Activated CD8-positive, alpha-beta memory T cell treated with anti-CD3 and anti-CD28 coated beads, Interleukin-2, amount 50 U/mL, for 4 hours (primary cell): Measurements from ENCODE around the gene SMIM41.
"Not testable (repeated sequence)": the region's sequence is repeated elsewhere in the genome, so short reads cannot be mapped to it uniquely, and the experiment has no call there.

Source experiments
- DNase-seq: peaks from one replicate; pipeline ENCODE4 v3.0.0-alpha.2; 2020

Gene SMIM41

DNA sequence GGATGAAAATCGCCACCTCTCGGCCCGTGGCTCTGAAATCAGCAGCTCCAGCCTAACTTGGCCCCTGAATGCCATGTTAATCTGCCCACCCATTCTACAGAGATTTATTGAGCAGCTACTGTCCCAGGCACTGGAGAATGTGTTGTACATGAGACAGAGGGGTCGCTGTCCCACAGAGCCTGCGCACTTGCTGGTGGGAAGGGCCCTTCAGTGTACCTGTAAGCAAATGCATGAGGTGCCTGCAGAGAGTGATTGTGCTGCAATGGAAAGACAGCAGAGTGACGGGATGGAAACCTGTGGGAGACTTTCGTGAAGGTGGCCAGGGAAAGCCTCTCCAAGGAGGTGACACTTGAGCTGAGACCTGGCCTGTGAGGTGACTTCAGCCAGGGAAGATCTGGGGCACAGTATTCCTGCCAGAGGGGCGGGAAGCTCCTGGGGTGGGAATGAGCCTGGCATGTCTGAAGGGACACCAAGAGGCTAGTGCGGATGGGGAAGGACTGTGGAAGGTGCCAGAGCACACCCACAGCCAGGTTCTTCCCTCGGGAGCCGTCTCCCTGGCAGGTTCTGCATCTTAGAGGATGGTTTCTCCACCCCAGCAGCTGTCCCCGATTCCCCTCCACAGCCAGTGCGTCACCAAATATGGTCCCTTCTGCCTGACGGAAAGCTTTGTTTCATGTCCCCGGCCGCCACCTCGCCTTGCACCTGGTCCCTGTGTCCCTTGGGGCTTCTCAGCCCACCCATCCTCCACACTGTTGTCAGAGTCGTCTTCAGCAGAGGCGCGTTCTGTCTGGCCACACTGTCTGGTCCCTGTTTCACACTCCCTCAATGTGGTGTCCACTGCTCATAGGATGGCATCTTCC lies 8.7 kb downstream of the SMIM41 start:
- DNase-seq: no peak

DNA sequence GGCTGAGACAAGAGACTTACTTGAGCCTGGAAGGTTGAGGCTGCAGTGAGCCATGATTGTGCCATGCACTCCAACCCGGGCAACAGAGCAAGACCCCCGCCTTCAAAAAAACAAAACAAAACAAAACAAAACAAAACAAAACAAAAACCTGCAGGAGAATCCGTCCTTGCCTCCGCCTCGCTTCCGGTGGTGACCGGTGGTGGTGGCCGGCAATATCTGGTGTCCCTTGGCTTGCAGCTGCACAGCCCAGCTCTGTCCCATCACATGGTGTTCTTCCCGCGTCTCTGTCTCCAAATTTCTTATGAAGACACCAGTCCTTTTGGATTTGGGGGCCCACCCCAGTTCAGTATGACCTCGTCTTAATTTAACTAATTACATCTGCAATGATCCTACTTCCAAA lies 10.0 kb downstream of the SMIM41 start:
- no peak for DNase-seq

- DNase-seq: no peak
Measured at GRCh38 chr12:52090291-52090690, 10.8 kb downstream of the SMIM41 start.

DNA sequence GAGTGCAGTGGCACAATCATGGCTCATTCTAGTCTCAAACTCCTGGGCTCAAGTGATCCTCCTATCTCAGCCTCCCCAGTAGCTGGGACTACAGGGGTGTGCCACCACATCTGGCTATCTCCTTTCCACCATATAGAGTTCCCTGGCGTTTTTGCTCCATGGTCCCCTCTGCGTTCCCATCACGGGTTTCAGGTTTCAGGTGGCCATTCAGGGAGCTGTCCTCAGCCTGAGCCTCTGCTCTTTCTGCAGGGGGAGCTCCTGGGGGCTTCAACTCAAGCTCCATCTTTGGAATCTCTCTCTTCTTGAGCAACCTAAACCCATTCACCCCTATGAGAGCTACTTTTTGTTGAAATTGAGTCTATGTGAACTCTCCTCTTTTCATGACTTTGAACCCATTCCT lies 11.6 kb downstream of the SMIM41 start:
- DNase-seq: no peak

GRCh38 chr12:52091869-52092268 lies 12.4 kb downstream of the SMIM41 start:
- DNase-seq: no peak

DNA sequence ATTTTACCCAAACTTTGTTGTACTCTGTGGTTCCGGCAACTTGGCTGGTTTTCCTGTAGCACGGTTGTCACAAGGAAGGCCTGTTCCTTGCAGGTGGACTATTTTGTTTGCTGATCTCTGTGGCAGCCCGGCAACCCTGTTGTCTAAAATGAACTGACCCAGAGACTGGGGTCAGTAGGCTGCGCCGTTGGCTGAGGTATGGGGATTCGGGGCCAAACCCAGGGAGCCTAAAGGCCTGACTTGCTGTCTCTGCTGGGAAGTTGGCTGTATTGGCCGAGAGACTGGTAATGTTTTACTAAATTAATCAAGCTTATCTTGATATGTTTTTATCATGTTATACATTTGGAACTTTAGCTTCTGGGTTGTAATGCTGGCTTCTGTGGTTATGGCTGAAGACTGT lies 13.8 kb downstream of the SMIM41 start:
- no peak for DNase-seq

- no peak for DNase-seq
Measured at GRCh38 chr12:52096332-52097044, 17.0 kb downstream of the SMIM41 start.

GRCh38 chr12:52097045-52097666 lies 17.7 kb downstream of the SMIM41 start:
- no peak for DNase-seq

GRCh38 chr12:52104431-52105089 lies 25.1 kb downstream of the SMIM41 start:
- not testable (repeated sequence) for DNase-seq

DNA sequence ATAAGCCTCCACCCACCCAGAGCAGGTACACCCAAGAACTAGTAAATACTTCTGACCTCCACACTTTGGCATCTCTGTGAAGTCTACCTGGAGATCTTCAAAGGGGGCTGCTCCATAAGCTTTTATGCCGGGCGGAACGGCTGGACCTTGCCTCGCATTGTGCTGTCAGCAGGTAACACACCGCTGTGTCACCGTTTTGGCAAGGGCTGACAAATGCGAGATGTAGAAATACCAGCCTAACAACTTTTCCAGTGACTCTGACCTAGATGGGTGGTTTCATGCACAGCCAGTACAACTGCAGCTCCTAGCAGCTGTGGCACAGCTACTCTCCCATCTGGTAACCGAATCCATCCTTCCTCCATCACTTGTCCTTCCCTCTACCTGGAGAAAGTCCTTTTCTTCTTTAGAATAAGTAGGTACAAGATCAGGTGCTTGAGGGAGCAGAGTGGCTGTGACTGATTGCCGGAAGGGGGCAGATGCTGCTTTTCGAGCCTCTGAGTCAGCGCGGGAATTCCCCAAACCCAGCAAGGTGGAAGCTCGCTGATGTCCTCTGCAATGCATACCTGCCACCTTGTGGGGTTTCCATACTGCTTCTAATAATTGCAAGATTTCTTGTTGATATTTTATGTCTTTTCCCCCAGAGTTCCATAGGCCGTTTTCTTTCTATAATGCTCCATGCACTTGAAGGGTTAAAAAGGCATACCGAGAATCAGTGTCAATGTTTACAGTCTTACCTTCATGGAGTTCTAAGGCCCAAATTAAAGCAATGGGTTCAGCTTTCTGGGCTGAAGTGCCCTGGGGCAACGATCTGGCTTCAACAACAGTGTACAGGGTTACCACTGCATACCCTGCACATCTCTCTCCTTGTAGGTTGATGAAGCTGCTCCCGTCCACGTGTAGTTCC lies 37.0 kb downstream of the SMIM41 start:
- DNase-seq: peak; percentile 57

DNA sequence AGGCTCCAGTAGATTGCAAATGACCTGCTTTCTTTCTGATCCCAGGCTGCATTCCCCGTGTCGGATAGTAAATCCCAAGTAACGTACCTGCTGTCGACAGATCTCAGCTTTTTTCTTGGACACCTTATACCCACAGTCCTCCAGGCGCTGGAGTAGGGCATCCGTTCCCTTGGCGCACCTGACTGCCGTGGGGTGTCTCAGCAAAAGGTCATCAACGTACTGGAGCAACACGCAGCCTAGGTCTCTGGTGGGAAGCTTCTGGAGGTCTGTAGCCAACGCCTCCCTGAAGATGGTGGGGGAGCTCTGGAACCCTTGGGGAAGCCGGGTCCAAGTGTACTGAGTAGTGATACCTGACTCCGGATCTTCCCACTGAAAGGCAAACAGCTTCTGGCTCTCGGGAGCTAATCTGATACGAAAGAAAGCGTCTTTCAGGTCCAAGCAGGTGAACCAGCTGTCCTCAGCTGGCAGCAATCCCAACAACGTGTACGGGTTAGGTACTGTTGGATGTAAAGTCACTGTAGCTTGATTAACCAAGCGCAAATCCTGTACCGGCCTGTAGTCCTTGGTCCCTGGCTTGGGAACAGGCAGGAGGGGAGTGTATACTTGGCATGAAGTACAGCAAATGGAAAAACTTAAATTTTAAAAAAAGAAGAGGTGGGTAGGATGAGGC lies 38.4 kb downstream of the SMIM41 start:
- not testable (repeated sequence) for DNase-seq

GRCh38 chr12:52119398-52120254 lies 40.1 kb downstream of the SMIM41 start:
- peak; percentile 30 for DNase-seq

GRCh38 chr12:52120951-52121823 lies 41.7 kb downstream of the SMIM41 start:
- no peak for DNase-seq

GRCh38 chr12:52121824-52122539 lies 42.5 kb downstream of the SMIM41 start:
- DNase-seq: peak; percentile 63

GRCh38 chr12:52122540-52122871 lies 43.0 kb downstream of the SMIM41 start:
- DNase-seq: no peak

DNA sequence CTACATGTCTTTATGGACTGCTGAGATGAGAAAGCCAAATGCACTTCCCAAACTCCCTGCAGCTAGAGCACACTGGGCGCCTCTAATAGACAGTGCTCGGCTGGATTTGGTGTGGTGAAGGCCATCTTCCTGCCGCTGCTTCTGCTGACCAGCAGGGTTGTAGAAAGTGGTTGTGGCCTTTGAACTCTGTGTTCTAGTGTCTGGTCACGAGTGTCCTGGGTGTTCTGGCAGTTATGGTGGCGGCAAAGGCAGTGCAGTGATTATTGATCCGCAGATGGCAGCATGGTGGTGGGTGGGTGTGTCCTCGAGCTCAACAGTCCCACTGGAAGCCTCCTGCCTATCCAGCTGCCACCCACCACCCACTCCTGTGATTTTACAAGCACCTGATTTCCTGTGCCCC lies 43.4 kb downstream of the SMIM41 start:
- no peak for DNase-seq

GRCh38 chr12:52123487-52124186 lies 44.1 kb downstream of the SMIM41 start:
- no peak for DNase-seq

DNA sequence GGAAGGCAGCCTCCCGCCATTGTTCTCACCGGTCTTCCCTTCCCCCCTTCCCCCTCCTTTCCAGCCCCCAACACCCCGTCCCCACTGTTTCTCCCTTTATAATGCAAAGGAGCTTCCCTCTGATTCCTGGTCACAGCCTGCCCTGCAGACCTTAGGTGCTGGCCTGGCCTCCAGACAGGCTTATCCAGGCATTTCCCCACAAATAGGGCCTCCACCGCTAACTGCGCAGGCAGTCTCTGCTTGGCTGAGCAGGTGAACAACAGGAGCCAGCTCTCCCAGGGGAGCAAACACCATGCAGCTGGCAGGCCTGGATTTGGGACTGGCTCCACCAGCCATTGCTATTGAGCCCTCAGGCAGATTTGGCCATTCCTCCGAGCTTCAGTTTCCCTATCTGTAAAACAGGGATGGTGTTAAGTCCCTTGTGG lies 46.0 kb downstream of the SMIM41 start:
- no peak for DNase-seq
